Measurements from ENCODE around the gene CCDC198. TPM values are rescaled to one million over a fixed set of nuclear protein-coding genes. Genes with fewer than 3 reads are reported as not detected.

Gene CCDC198
- total and polyA plus RNA-seq, 2 donors (not counting 3 experiments of a cell fraction or from before 2014, with no cell fraction given), result not detected

DNA sequence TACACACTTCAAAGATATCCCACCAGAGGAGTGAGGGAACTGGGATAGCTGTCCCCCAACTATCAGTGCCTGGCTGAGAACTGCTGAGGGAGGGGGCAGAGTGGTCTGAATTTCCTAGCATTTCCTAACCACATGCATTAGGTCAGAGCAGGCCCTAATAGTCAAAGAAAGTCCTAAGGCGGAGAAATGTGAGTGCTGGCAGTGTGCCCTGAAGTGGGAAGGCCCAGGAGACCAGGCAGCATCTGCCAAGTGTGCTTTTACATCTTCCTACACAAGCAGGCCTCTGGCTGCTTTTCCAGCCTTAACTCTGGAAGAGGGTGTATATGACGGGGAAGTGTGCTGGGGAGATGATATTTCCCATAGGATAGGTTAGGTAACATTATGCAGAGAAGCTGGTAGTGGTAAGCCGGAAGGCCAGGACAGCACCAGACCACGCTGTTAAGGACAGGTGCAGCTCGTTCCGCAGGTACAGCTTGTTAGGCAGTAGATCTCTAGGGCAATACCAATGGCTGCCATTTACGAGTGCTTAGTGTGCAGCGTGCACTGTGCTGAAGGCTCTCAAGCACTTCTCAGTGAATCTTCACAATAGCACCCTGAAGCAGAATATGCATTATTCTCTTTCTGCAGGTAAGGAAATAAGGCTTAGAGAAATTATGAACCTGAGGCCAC is 9.1 kb upstream of the CCDC198 start:
- BruUV-seq (replicated peaks), result no TSS peak
- no peaks in the 10 kb centered on the region for H3K27me3 ChIP-seq (ENCODE audit: control insufficient read depth in 2 of 2, insufficient read depth in 2 of 2, low read length in 2 of 2)
- intact Hi-C loops (cut with micrococcal nuclease), result no loop called here
- ChIA-PET POLR2A (no interaction called here), CTCF (no interaction called here)
- H3K9ac ChIP-seq (replicated peaks; ENCODE audit: extremely low read depth, insufficient read depth, low read length), result no peak overlapping the region
- no peaks in the 10 kb centered on the region for H3K36me3 ChIP-seq (ENCODE audit: control insufficient read depth in 2 of 2, extremely low read depth in 1 of 2, insufficient read depth in 2 of 2, low read length in 2 of 2)
- no peak for TF ChIP-seq FOS (IDR thresholded peaks at IDR 0.05; ENCODE audit: borderline replicate concordance, insufficient read depth, low read length)
- no peak for TF ChIP-seq GATA2 (IDR thresholded peaks at IDR 0.05; ENCODE audit: insufficient read depth, insufficient read length, low read depth, low read length)
- TF ChIP-seq, protein P1, sequence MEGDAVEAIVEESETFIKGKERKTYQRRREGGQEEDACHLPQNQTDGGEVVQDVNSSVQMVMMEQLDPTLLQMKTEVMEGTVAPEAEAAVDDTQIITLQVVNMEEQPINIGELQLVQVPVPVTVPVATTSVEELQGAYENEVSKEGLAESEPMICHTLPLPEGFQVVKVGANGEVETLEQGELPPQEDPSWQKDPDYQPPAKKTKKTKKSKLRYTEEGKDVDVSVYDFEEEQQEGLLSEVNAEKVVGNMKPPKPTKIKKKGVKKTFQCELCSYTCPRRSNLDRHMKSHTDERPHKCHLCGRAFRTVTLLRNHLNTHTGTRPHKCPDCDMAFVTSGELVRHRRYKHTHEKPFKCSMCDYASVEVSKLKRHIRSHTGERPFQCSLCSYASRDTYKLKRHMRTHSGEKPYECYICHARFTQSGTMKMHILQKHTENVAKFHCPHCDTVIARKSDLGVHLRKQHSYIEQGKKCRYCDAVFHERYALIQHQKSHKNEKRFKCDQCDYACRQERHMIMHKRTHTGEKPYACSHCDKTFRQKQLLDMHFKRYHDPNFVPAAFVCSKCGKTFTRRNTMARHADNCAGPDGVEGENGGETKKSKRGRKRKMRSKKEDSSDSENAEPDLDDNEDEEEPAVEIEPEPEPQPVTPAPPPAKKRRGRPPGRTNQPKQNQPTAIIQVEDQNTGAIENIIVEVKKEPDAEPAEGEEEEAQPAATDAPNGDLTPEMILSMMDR (IDR thresholded peaks at IDR 0.05; ENCODE audit: extremely low read depth in 1 of 2, insufficient read depth in 1 of 2, low read depth in 1 of 2, low read length in 2 of 2), result no peak
- TF ChIP-seq JUN (IDR thresholded peaks at IDR 0.05; ENCODE audit: borderline replicate concordance, insufficient read depth, insufficient read length, low read depth), result no peak
- TF ChIP-seq POLR2A (IDR thresholded peaks at IDR 0.05; ENCODE audit: low read depth, low read length), result no peak
- no peak for TF ChIP-seq POLR2AphosphoS5 (IDR thresholded peaks at IDR 0.05; ENCODE audit: insufficient read depth, low read depth, low read length)
- TF ChIP-seq, protein P2, sequence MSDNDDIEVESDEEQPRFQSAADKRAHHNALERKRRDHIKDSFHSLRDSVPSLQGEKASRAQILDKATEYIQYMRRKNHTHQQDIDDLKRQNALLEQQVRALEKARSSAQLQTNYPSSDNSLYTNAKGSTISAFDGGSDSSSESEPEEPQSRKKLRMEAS (IDR thresholded peaks at IDR 0.05; ENCODE audit: insufficient read depth, insufficient read length), result no peak
- TF ChIP-seq EZH2 (IDR thresholded peaks at IDR 0.05; ENCODE audit: borderline replicate concordance, low read depth, low read length, severe bottlenecking), result no peak
- no peak for TF ChIP-seq MYC (IDR thresholded peaks at IDR 0.05; ENCODE audit: low read depth, low read length)
- no peaks in the 10 kb centered on the region for H4K20me1 ChIP-seq (replicated peaks; ENCODE audit: control insufficient read depth, extremely low read depth, insufficient read depth, low read length)
- dilution Hi-C loops (cut with MboI; ENCODE audit: extremely low pct_ligation_motif_present, low sequenced_read_pairs), result no loop called here
- FAIRE-seq (no peak), DNase-seq (ENCODE audit: low read depth, low spot score) (no peak)
- H3K4me1 ChIP-seq (ENCODE audit: control insufficient read depth, extremely low read depth, insufficient read depth, low read length), result no peaks in the 10 kb centered on the region
- no peak overlapping the region for H3K27ac ChIP-seq (ENCODE audit: insufficient read depth, low read depth, low read length)
- no peak overlapping the region for H3K4me2 ChIP-seq (ENCODE audit: insufficient read depth, low read length)
- H3K79me2 ChIP-seq (ENCODE audit: control insufficient read depth, insufficient read depth, low read length), result no peaks in the 10 kb centered on the region
- no peak overlapping the region for H3K4me3 ChIP-seq (replicated peaks in 1 of 3; ENCODE audit: insufficient read depth in 1 of 3, low read depth in 1 of 3, low read length in 3 of 3)
- H2AFZ ChIP-seq (ENCODE audit: low read depth, low read length), result no peak overlapping the region
- no peaks in the 10 kb centered on the region for H3K9me3 ChIP-seq (replicated peaks; ENCODE audit: control insufficient read depth, insufficient read depth, low read length)
- H3K9me1 ChIP-seq (replicated peaks; ENCODE audit: control insufficient read depth, extremely low read depth, insufficient read depth, low read length), result no peaks in the 10 kb centered on the region
